ENCODE measurements around the gene MIGA2.

Gene MIGA2, protein sequence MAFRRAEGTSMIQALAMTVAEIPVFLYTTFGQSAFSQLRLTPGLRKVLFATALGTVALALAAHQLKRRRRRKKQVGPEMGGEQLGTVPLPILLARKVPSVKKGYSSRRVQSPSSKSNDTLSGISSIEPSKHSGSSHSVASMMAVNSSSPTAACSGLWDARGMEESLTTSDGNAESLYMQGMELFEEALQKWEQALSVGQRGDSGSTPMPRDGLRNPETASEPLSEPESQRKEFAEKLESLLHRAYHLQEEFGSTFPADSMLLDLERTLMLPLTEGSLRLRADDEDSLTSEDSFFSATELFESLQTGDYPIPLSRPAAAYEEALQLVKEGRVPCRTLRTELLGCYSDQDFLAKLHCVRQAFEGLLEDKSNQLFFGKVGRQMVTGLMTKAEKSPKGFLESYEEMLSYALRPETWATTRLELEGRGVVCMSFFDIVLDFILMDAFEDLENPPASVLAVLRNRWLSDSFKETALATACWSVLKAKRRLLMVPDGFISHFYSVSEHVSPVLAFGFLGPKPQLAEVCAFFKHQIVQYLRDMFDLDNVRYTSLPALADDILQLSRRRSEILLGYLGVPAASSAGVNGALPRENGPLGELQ

DNA sequence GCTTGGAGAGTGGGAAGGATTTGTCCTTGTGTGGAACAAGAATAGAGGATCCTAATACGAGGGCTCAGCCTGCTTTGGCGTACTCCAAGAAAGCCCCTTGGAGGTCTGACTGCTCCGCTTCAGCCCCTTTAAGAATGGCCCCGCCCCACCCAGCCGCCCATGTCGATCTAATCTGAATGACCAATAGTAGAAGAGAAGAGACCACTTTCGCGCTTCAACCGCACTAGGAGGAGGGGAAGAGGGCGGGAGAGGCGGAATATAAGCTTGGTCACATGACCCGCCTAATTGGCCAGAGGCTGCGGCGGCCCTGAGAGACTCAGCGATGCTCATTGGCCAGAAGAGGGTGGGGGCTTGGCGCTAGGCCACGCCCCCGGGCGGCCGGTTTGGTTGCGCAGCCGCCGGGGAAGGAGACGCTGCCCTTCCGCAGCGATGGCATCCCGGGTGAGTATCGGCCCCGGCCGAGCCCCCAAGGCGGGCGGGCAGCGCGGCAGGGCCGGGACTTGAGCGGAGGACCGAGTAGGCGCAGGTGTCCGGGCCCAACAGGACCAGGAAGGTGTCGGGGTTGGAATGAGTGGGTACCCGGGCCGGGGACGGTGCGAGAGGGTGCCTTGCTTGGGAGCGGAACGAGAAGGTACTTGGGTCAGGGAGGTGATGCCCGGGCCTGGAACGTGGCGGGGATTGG, at the start of gene MIGA2:
Gene MIGA2, plus strand, starts transcription at position 386 of the 682 bp plus-strand sequence. CDS start 3,969 bp downstream, outside the sequence.
- TF ChIP-seq, protein P1, sequence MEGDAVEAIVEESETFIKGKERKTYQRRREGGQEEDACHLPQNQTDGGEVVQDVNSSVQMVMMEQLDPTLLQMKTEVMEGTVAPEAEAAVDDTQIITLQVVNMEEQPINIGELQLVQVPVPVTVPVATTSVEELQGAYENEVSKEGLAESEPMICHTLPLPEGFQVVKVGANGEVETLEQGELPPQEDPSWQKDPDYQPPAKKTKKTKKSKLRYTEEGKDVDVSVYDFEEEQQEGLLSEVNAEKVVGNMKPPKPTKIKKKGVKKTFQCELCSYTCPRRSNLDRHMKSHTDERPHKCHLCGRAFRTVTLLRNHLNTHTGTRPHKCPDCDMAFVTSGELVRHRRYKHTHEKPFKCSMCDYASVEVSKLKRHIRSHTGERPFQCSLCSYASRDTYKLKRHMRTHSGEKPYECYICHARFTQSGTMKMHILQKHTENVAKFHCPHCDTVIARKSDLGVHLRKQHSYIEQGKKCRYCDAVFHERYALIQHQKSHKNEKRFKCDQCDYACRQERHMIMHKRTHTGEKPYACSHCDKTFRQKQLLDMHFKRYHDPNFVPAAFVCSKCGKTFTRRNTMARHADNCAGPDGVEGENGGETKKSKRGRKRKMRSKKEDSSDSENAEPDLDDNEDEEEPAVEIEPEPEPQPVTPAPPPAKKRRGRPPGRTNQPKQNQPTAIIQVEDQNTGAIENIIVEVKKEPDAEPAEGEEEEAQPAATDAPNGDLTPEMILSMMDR (conservative IDR thresholded peaks at IDR 0.05), result no peak
- peak within 1 kb of the TSS; percentile 86 for H3K27ac ChIP-seq

DNA sequence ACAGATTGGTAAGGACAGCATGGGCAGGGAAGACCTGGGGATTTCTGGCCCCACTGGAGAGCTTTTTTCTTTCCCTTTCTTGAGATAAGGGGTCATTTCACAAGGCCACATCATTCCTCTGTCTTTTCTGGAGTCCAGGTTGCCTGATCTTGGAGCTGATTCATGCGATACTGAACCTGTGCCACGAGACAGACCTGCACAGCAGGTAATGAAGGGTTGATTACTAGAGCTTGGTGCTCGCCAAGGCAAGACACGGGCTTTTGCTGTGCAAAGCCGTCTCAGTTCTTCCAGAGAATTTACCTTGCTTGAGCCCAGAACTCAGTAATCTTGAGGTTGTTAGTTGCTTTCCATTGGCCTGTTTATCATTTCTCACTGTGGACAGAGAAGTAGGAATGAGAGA, 49.8 kb upstream of the MIGA2 start:
- H3K27ac ChIP-seq, result no peak overlapping the region
- TF ChIP-seq, protein P1 (conservative IDR thresholded peaks at IDR 0.05), result no peak

DNA sequence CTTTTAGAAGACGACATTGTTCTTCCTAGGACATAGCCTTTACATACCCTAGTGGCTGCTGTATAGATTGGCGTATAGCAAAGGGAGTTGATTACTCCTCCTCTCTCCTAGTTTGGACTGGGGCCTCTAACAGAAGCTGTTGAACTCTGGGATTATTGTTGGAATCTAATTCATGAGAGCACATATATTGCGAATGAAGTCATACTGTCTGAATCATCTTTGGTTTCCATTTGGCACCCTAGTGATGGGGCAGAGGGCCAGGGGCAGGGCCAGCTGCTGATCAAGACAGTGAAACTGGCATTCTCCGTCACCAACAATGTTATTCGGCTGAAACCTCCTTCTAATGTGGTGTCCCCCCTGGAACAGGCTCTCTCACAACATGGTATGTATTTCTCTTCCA, 48.6 kb upstream of the MIGA2 start:
- H3K27ac ChIP-seq, result no peak overlapping the region
- TF ChIP-seq, protein P1 (conservative IDR thresholded peaks at IDR 0.05), result no peak

DNA sequence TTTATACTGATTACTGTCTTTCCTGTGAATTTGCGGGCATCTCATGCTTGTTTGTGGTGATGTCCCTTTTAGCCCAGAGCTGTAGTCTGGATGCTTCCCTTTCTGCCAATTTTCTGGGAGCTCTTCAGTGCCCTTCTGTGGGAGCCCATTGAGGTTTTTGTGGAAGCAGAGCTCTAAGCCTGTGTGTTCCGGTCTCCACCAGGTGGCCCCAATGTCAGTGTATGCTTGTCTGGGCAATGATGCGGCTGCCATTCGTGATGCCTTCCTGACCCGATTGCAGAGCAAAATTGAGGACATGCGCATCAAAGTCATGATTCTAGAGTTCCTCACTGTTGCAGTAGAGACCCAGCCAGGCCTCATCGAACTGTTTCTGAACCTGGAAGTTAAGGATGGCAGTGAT, 43.4 kb upstream of the MIGA2 start:
- TF ChIP-seq, protein P1 (conservative IDR thresholded peaks at IDR 0.05), result peak; percentile 52
- H3K27ac ChIP-seq, result no peak overlapping the region

DNA sequence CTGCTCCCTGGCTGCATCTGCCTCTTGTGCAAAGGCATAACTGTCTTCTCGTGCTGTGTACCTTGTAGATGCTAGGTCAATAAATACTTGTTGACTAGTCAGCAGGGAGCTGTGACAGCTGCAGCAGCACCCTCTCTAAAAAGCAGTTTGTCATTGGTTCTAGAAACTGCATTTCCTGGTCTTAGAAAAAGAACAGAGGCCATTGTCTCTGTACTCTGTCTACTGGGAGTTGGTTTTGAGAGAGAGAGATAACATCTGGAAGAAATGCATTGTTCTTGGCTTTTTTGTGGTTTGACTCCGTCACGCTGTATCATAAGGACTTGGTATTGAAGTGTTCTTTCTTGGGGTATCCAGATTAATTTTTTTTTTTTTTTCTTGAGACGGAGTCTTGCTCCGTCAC, 40.6 kb upstream of the MIGA2 start:
- TF ChIP-seq, protein P1 (conservative IDR thresholded peaks at IDR 0.05), result no peak
- no peak overlapping the region for H3K27ac ChIP-seq

DNA sequence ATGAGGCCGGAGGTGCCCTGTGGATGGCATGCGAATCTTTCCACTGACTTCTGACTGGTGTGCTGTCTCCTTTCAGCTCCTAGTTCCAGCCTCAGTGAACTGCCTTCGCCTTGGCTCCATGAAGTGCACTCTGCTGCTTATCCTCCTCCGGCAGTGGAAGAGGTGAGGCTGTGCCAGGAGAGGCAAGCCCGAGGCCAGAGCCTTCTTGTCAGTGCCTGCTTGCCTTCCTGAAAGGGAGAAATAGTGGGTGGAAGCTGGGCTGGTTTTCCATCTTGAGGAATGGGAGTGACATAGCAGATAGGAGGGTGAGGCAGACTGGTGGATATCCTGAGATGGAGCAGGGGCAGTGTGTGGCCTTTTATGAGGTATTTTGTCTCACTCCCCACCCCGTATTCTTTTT, 38.0 kb upstream of the MIGA2 start:
- H3K27ac ChIP-seq, result no peak overlapping the region
- TF ChIP-seq, protein P1 (conservative IDR thresholded peaks at IDR 0.05), result no peak

DNA sequence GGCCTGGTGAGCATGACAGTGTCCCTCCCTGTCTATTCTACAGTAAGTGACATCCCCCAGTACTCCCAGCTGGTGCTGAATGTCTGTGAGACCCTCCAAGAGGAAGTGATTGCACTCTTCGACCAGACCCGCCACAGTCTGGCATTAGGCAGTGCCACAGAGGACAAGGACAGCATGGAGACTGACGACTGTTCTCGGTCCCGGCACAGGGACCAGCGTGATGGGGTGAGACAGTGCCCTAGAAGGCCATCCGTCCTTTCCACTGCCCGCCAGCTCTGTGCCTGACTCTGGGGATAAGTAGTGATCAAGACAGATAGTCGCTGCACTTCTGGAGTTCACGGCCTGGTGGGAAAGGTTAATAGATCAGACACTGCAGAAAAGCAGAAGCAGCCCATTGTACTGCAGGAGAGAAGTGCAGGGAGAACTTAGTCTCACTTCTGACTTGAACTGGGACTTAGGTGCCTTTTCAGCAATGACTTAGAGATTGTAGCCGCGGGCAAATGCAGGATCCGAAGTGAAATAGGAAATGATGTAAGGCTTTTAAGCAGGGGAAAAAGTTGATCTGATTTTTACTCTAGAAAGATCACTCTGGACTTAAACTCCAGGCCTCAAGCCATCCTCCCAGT, 36.7 kb upstream of the MIGA2 start:
- TF ChIP-seq, protein P1 (conservative IDR thresholded peaks at IDR 0.05), result no peak
- H3K27ac ChIP-seq, result no peak overlapping the region
